HG03378 (cell line): ENCODE results near the gene ART3.

Source experiments
- ATAC-seq: cut with Tn5 transposase; IDR thresholded peaks from one replicate; pipeline ENCODE4 v1.9.1; 2021; ENCODE audit warnings: mild to moderate bottlenecking, moderate library complexity; ENCODE audit not compliant: unreplicated experiment

The ART3 gene

DNA sequence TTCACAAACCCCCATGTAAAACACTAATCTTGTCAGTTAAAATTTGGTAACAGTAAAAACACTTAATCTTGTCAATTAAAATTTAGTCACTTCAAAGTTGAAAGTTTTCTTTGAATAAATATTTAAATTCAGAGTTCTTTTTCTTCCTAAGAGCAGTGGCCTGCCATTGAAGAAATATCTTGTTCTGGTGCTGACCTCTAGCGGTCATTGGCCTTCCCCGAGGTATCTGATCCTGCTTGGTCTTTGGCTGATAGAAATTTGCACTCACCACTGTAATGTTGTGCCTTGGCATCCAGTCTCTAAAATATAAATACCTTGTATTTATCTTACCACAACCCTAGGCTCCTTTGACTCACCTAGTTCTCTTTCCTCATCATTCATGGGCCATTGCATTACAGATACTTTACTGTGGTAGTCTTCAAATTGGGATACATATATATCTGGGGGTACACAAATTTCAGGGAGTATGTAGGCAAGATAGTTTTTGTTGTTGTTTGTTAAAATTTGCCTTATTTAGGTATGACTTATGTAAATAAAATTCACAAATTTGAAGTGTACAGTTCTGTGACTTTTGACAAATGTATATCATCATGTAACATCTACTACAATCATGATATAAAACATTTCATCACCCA, 6.7 kb upstream of the ART3 start:
- ATAC-seq = peak; percentile 87

- ATAC-seq = no peak
These were observed 1.7 kb upstream of the ART3 start for GRCh38 chr4:76072760-76073159.

DNA sequence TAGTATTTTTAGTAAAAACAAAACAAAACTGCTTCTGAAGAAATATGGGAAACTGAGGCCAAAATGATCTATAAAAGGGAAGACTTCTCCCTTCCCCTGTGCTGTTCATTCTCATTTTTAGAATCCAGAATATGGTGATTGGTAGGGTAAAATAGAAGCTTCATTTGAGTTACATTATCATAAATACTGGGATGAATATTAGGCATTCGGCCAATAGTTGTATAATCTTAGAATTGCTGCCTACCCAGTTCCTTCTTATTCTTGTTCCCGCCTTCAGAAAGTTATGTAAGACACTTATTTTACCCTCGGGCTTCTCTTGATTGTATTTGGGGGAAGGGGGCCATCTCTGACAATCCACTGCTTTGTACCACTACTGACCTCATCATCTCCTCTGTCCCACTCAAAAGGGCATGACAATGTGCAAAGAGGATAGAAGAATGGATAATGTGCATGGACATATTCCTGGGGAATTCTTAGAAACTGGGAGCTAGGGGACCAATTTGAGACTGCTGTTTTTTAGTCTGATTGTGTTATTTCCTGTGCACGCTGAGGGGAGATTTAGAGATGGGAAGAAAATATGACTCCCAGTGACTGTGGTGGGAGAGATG, 588 bp downstream of the ART3 start:
- ATAC-seq = no peak

DNA sequence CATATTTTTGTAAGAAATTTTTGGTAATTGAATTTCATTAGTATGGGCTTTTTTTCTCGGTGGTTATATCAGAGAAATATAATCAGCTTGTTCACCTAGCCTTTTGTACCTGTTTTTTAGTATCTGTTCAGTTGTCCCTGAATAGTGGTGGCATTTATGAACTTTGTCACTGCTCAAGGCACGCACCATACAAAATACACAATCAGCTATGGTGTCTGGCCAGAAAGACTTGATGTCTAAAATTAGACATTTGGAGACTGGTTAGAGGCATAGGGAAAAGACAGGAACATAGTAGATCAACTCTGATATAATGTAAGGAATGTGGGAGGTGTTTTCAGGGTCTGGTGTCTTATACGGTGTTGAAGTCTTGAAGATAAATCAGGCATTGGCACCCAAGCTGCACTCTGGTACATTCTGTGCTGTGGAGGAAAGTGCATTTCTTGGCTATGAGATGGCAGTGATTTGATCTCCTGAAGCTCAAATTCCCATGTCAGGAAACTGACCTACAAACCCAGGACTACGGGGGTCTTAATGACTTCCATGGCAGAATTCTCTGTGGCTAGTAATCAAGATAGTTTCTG, 3.6 kb downstream of the ART3 start:
- ATAC-seq = no peak

DNA sequence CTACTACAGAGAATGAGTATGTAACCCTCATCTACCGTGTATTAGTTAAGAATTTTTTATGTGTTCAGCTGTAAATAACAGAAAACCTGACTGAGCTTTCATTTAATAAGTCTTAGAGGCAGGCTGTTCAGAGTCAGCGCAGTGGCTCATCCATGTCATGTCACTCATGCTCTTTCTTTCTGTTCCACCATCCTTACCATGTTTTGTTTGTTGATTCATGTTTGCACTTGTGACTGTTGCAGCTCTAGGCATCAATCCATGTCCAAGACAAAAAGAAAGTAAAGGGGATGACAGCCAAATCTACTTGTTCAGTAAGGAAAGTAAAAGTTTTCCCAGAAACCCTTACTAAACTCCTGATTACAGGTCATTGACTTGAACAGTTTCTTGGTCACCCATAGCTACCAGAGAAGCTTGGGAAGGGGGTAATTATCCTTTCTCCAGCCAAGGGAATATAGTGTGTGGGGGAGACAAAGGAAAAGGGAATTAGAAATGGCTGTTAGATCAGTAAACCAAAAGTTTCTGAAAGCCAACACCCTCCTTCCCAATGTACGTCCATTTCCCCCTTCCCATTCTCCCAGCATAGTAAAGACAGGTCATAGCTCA, 9.0 kb downstream of the ART3 start:
- ATAC-seq = no peak

- no peak for ATAC-seq
These were observed 10.0 kb downstream of the ART3 start for GRCh38 chr4:76084542-76084941.

DNA sequence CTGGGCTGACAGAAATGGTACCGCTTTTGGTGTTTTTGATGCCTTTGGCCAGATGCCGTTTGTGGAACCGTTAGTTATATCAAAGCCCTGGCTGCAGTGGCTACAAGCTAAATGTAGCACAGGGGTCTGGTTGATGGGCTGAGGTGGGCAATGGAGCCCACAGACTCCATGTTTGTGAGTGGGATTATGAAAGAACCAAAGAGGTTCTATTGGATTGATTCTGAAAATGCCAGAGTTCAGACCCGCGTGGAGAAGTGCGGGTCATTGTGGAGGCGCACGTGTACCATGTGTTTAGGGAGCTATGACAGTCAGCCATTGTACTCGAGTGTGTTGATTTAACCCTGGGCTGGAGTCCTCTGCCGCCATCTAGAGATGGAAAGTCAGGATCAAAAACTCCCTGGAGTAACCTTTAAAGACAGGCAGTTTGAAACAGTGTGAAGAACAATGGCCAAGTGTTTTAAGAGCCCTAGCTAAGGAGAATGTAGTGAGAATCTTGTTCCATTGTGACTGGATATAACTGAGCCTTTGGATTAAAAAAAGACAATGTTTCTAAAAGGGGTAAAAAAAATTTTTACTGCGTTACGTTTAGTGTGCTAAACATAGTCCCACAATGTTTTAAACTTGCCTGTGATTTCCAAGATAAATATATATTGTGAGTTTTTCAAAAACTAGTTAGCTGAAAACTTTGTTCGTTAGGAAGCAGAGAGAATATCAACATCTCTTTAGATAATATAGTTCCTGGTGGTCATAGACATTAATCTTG, 12.7 kb downstream of the ART3 start:
- no peak for ATAC-seq

GRCh38 chr4:76088719-76089118, 14.2 kb downstream of the ART3 start:
- ATAC-seq = no peak

GRCh38 chr4:76090241-76090691, 15.8 kb downstream of the ART3 start:
- ATAC-seq = peak; percentile 81

GRCh38 chr4:76091052-76091451, 16.5 kb downstream of the ART3 start:
- ATAC-seq = no peak

DNA sequence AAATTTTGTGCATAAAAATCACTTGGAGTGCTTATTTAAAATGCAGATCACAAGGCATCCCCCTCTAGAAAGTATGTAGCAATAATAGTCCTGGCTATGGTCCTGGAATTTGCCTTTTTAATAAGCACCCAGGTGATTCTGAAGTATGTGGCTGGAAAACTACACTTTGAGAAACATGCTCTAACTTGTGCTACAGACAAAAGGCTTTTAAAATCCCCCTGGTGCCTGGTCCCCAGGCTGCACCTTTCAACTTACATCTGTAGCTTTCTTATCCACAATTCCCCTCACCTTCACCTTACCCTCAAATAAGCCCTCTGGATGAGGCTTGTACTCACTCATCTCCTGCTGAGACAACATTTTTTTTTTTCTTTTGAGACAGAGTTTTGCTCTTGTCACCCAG, 21.1 kb downstream of the ART3 start:
- ATAC-seq = no peak

DNA sequence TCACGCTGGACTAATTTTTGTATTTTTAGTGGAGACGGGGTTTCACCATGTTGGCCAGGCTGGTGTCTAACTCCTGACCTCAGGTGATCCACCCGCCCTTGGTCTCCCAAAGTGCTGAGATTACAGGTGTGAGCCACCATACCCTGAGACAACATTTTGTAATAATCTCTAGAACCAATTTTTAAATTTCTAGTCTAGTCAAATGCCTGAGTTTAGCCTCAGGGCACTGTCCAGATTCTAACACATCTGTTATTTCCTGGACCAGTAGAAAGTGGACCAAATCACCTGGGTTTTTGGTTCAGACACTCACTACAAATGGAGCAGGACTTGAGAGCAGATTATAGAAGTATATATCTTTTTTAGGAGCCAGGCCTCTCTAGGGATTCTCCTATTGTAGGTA, 21.6 kb downstream of the ART3 start:
- no peak for ATAC-seq

DNA sequence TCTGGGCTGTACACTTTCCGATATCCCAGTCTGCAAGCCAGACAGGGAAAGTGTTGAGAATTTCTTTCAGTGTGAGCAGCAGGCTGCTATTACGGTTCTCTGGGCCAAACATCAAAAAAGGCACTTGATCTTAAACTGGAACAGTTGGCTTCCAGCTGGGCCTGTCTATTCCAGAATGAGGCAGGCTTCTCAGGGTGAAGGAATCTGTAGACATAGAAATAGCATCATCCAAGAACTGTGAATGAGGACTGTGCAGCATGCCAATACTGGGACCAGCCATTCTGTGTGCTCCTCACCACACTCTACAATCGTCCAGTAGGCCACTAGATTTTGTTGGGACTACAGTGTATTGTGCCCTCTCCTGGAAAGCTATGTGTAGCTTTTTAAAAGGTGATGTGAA, 31.1 kb downstream of the ART3 start:
- ATAC-seq = no peak

DNA sequence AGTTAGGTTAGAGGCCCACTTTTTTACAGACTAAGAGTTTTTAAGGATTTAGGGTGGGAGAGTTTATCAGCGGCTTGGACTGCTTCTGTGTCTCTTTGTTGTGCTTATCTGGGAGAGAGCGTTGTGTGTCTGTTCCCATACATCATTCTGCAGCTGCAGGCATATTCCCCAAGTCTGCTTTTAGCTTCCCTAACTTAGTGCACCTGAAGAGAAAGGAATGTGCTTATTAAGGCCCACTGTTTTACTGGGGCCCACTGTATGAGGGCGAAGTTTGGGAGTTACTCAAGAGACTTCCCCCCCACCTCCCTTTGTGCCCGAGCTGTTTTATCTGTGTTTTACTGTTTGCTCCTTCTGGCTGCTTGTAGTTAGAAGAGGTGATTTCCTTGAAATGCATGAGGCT, 31.9 kb downstream of the ART3 start:
- ATAC-seq = no peak

DNA sequence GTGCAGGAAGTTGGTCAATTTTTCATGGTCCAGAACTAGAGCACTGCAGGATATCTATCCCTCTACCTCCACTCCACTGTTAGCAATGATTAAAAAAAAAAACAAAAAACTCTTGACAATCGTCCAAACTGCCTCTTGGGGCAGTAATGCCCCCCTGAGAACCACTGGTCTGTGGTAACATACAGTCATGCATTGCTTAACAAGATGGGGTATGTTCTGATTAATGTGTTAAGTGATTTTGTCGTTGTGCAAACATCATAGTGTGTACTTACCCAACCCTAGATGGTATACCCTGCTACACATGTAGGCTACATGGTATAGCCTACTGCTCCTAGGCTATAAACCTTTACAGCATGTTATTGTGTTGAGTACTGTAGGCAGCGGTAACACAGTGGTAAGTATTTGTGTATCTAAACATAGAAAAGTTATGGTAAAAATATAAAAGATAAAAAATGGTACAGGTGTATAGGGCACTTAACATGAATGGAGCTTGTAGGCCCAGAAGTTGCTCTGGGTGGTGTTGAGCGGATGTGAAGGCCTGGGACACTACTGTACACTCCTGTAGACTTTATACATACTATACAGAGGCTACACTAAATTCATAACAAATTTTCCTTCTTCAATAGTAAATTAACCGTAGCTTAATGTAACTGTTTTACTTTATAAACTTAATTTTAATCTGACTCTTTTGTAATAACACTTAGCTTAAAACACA, 34.1 kb downstream of the ART3 start:
- ATAC-seq = no peak

- ATAC-seq = no peak
These were observed 42.3 kb downstream of the ART3 start for GRCh38 chr4:76116821-76117220.

DNA sequence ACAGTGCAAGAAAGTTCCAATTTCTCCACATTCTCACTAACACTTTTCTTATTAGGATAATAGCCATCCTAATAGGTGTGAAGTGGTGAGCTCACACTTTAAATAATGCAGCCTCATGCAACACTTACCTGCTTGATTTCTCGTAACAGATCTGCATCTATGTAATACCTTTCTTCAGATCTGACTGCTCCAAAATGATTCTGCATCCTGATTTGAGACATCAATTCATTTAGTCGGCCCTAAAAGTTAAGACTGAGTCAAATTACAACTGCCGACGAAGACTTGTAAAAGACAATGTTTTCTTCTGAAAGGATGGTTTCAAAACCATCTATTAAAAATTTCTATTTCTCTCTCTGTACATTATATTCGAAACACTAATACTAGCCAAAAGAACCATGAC, 43.0 kb downstream of the ART3 start:
- no peak for ATAC-seq

DNA sequence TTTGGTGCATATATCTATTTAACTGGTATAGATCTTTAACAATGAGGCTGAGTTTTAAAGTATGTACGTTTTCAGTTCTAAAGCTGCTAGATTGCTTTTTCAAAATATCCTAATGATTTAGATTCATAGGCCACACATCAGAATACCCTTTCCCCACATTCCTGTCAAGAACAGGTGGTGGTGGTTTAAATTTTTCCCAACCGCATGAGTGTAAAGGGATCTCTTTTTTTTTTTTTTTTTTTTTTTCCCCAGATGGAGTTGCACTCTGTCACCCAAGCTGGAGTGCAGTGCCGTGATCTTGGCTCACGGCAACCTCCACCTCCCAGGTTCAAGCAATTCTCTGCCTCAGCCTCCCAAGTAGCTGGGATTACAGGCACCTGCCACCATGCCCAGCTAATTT, 45.7 kb downstream of the ART3 start:
- ATAC-seq = no peak

DNA sequence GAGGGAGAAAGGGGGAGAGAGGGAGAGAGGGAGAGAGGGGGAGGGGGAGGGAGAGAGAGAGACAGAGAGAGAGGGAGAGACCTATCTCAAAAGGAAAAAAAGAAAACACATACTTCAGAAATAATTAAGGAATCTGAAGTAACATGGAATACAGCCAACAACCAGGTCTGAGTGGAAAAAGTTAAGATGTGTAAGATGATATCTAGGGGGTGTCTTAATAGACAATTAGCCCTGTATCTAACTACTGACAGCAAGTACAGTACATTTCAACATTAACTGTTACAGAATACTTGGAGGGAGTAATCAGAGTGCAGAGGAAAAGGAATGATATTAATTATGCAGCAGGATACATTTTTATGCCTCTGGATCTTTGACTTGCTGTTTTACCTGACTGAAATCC, 51.3 kb downstream of the ART3 start:
- no peak for ATAC-seq

DNA sequence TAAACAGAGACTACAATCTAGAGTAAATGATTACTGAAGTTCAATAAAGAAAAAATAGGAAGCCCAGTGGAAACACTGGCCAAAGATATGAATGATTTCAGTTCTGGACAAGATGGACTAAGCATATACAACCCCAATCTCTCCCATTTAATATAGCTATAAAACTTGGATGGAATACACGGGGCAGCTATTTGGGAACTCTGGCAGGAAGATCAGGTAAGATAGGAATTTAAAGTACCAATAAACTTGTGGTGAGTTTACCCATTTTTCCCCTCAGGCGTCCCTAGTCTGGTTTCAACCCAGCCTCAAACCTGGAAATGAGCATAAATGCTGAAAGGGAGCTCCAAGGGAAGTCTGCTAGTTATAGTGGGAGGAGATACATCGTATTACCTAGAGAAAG, 53.2 kb downstream of the ART3 start:
- no peak for ATAC-seq

DNA sequence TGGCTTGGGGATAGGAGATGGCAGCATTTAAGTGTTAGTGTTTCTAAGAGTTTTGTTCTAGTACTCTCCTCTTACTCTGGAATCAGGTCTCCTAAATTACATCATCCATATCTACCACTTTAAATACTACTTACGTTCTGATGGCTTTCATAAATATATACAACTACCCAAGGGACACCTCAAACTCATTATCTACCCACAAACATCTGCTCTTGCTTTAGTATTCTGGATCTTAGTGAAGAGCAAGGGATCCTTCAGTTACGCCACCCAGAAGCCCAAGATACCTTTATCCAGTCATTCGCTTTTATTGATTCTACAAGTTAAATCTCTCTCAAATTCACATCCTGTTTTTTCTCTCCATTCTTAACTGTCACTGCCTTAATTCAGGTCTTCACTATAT, 66.7 kb downstream of the ART3 start:
- no peak for ATAC-seq
